HepG2 (cell line): ENCODE measurements around the gene MAN2A2. TPM values are rescaled to one million over a fixed set of nuclear protein-coding genes. Genes with fewer than 3 reads are reported as not detected.

Experiments used
- AGO2 ChIP-seq: fragments of 200-400 bp; formaldehyde crosslinking; optimal IDR thresholded peaks from 2 replicates; pipeline ENCODE3; 2017; ENCODE audit warnings: mild to moderate bottlenecking, low read depth, low read length, moderate library complexity
- ARID4A ChIP-seq: sonication (generic); formaldehyde crosslinking; IDR thresholded peaks from 2 replicates; pipeline ENCODE4 v1.5.0; 2020; ENCODE audit warnings: mild to moderate bottlenecking, missing genetic modification reagents, borderline replicate concordance
- ATF1 ChIP-seq: IDR thresholded peaks from 2 replicates; pipeline ENCODE4 v1.6.1; 2016; ENCODE audit warnings: mild to moderate bottlenecking, control low read depth
- CEBPG ChIP-seq: IDR thresholded peaks from 2 replicates; pipeline ENCODE4 v1.6.1; 2016
- CENPT ChIP-seq: sonication (generic); formaldehyde crosslinking; IDR thresholded peaks from 2 replicates; pipeline ENCODE4 v1.8.0; 2022; ENCODE audit warnings: low read depth, mild to moderate bottlenecking, moderate library complexity, missing genetic modification reagents
- CENPX ChIP-seq: sonication (generic); formaldehyde crosslinking; IDR thresholded peaks from 2 replicates; pipeline ENCODE4 v1.9.0; 2021; ENCODE audit warnings: mild to moderate bottlenecking, missing genetic modification reagents, moderate library complexity
- HOXA9 ChIP-seq: sonication (generic); formaldehyde crosslinking; IDR thresholded peaks from 2 replicates; pipeline ENCODE4 v1.8.1; 2022; ENCODE audit warnings: missing genetic modification reagents, mild to moderate bottlenecking, moderate library complexity, borderline replicate concordance
- KLF9 ChIP-seq: IDR thresholded peaks from 2 replicates; pipeline ENCODE4 v1.6.1; 2016; ENCODE audit warnings: low read depth
- PLRG1 ChIP-seq: fragments of 450-650 bp; conservative IDR thresholded peaks from 2 replicates; pipeline ENCODE4 v1.6.1; 2016
- SIX4 ChIP-seq: sonication (generic); formaldehyde crosslinking; IDR thresholded peaks from 2 replicates; pipeline ENCODE4 v1.4.0; 2020; ENCODE audit warnings: missing genetic modification reagents
- SMAD3 ChIP-seq: sonication (generic); formaldehyde crosslinking; IDR thresholded peaks from 2 replicates; pipeline ENCODE4 v1.4.0; 2020; ENCODE audit warnings: missing genetic modification reagents
- SMC3 ChIP-seq: IDR thresholded peaks from 2 replicates; pipeline ENCODE4 v1.6.1; 2011; ENCODE audit warnings: low read length, improper control_type of control experiment
- UBTF ChIP-seq: sonication (generic); formaldehyde crosslinking; IDR thresholded peaks from 2 replicates; pipeline ENCODE4 v1.4.0; 2020; ENCODE audit warnings: mild to moderate bottlenecking, missing genetic modification reagents
- ZNF383 ChIP-seq: sonication (generic); formaldehyde crosslinking; IDR thresholded peaks from 2 replicates; pipeline ENCODE4 v1.4.0; 2020; ENCODE audit warnings: missing genetic modification reagents, mild to moderate bottlenecking, borderline replicate concordance
- ZNF484 ChIP-seq: sonication (generic); formaldehyde crosslinking; IDR thresholded peaks from 2 replicates; pipeline ENCODE4 v1.5.1; 2020; ENCODE audit warnings: mild to moderate bottlenecking, low read depth, missing genetic modification reagents, borderline replicate concordance
- ZNF563 ChIP-seq: sonication (generic); formaldehyde crosslinking; IDR thresholded peaks from 2 replicates; pipeline ENCODE4 v1.8.0; 2022; ENCODE audit warnings: mild to moderate bottlenecking, moderate library complexity, missing genetic modification reagents
- polyA plus RNA-seq, 8 experiments: library from polyadenylated mRNA; depleted of rRNA in 3 of 8; stranded (reverse) in 7 of 8; unstranded in 1 of 8; fragments of >200 nt; fragmentation: Illumina TruSeq in 4 of 8; extraction: Trizol in 4 of 8; gene quantifications; 2 replicates each; pipeline versions ENCODE4 v1.2.1 to v1.2.3, GENCODE V29; 2011 to 2016; ENCODE audit warnings: low read depth in 4 of 8, missing spikeins in 1 of 8, mixed read lengths in 1 of 8; ENCODE audit not compliant: insufficient read depth in 1 of 8
- total RNA-seq, 5 experiments: library from RNA; depleted of rRNA; stranded (reverse); fragments of >200 nt; fragmentation: Illumina TruSeq; extraction: Trizol; gene quantifications; 2 replicates each; pipeline ENCODE4 v1.2.3, GENCODE V29; 2016; ENCODE audit warnings: low read depth in 1 of 5
- TF ChIP-seq, protein P1 (sequence below): sonication (generic); formaldehyde crosslinking; IDR thresholded peaks from 2 replicates; pipeline ENCODE4 v1.9.0; 2021; ENCODE audit warnings: missing genetic modification reagents, mild to moderate bottlenecking, borderline replicate concordance
- TF ChIP-seq, protein P2 (sequence below): sonication (generic); formaldehyde crosslinking; IDR thresholded peaks from 2 replicates; pipeline ENCODE4 v1.8.0; 2022; ENCODE audit warnings: missing genetic modification reagents, mild to moderate bottlenecking, inconsistent platforms, borderline replicate concordance

Gene MAN2A2
- total and polyA plus RNA-seq, 2 of the 13 experiments (the other 11 are each of a cell fraction or from before 2014, with no cell fraction given): 17.5 to 51.5 TPM

DNA sequence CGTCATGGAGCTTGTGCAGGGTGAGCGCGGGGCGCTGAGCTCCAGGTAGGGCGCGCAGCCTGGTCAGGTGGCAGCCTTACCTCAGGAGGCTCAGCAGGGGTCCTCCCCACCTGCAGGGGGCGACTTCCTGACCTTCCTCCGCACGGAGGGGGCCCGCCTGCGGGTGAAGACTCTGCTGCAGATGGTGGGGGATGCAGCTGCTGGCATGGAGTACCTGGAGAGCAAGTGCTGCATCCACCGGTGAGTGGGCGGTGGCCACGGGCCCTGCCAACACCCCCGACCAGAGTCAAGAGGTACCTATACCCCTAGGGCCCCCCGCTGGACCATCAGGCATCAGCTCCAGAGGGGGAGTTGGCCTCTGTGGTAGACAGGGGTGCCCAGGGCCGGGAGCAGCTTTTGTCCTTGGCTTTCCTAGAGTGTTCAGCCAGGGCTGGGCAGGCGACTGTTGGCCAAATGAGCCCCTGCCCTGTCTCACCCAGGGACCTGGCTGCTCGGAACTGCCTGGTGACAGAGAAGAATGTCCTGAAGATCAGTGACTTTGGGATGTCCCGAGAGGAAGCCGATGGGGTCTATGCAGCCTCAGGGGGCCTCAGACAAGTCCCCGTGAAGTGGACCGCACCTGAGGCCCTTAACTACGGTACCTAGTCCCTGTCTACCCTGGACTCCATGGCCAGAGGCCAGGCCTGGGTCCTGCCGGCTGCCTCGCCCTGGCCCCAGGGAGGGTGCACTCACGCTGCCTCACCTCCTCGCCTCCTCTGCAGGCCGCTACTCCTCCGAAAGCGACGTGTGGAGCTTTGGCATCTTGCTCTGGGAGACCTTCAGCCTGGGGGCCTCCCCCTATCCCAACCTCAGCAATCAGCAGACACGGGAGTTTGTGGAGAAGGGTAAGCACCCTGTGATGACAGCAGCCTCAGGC is 9.7 kb upstream of the MAN2A2 start (continued):
- TF ChIP-seq SMAD3 (CRISPR knock-in tag) (no peak), ZNF383 (no peak), KLF9 (CRISPR knock-in tag) (no peak), ATF1 (CRISPR knock-in tag) (no peak), ZNF484 (CRISPR knock-in tag) (no peak), ARID4A (CRISPR knock-in tag) (peak; percentile 60), AGO2 (no peak), PLRG1 (no peak), UBTF (no peak; the same call in 1 of the 2 replicates), SMC3 (no peak), CENPT (peak; percentile 19; the same call in 1 of the 2 replicates), CENPX (CRISPR knock-in tag) (no peak), CEBPG (CRISPR knock-in tag) (no peak), HOXA9 (no peak), ZNF563 (0 out of 2 replicates have a peak, but pooled peaks have one; percentile 49), SIX4 (CRISPR knock-in tag) (no peak)
- TF ChIP-seq, protein P1, sequence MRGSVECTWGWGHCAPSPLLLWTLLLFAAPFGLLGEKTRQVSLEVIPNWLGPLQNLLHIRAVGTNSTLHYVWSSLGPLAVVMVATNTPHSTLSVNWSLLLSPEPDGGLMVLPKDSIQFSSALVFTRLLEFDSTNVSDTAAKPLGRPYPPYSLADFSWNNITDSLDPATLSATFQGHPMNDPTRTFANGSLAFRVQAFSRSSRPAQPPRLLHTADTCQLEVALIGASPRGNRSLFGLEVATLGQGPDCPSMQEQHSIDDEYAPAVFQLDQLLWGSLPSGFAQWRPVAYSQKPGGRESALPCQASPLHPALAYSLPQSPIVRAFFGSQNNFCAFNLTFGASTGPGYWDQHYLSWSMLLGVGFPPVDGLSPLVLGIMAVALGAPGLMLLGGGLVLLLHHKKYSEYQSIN (CRISPR knock-in tag): no peak
- TF ChIP-seq, protein P2, sequence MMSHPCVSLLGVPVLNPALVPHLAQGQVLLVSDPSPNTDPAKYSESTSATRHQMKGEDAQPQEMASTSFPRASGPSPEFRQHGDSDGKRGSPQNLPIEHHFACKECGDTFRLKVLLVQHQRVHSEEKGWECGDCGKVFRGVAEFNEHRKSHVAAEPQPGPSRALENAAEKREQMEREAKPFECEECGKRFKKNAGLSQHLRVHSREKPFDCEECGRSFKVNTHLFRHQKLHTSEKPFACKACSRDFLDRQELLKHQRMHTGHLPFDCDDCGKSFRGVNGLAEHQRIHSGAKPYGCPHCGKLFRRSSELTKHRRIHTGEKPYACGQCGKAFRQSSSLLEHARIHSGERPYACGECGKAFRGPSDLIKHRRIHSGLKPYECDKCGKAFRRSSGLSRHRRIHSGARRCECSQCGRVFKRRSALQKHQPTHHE (CRISPR knock-in tag): no peak
